Left colon (tissue), 2 donors: ENCODE measurements around the gene ZER1. TPM values are rescaled to one million over a fixed set of nuclear protein-coding genes. Genes with fewer than 3 reads are reported as not detected.
"Not testable (repeated sequence)": the region's sequence is repeated elsewhere in the genome, so short reads cannot be mapped to it uniquely, and the experiment has no call there.

ENCODE experiments used
- ATAC-seq: fragments of 200-7000 bp; cut with Tn5 transposase; one replicate; pipeline ENCODE4 v1.9.1; 2020; ENCODE audit warnings: mild to moderate bottlenecking, moderate library complexity
- DNase-seq, 2 donors: peaks; one replicate each; pipeline ENCODE4 v3.0.0-alpha.2; 2020
- intact Hi-C, 2 donors: fragments of 100-400 bp; cut with DNase I in 1 of 2; cut with micrococcal nuclease in 1 of 2; formaldehyde crosslinking; loops; one replicate each; pipeline versions ENCODE4 v1.11.2 to v1.14.0; 2022; cut with DNase I, micrococcal nuclease
- total RNA-seq, 2 donors: library from RNA; stranded (reverse); fragmentation: NEBNext Ultra II Directional; extraction: Animal tissue kit (Norgen Biotek cat#: 25700); gene quantifications; one replicate each; pipeline ENCODE4 v1.2.1, GENCODE V29; 2021
- donor health status: DM: no; HTN: no; CAD: no.
- donor health status: DM: yes; HTN: yes; CAD: no.

The ZER1 gene
- total RNA-seq, 2 donors from 2014 or later: 53.0 to 62.0 TPM

- intact Hi-C loops: no loop called here
- ATAC-seq (peak; percentile 12), DNase-seq (peak in 1 of 2 donors; percentile 16)
These were observed 67.9 kb downstream of the ZER1 start for GRCh38 chr9:128703616-128704355.

- ATAC-seq (peak; percentile 42), DNase-seq (peak in 1 of 2 donors; percentile 35)
These were observed 68.6 kb downstream of the ZER1 start for GRCh38 chr9:128702949-128703615.

GRCh38 chr9:128702445-128702948 is 69.2 kb downstream of the ZER1 start, which contains the start of gene PKN3:
Gene PKN3 (plus strand): TSS chr9:128702503. CDS start chr9:128702916, 413 bp downstream.
- intact Hi-C loops: no loop called here
- peak; percentile 90 for ATAC-seq
- DNase-seq: peak; percentile 83 to 93

More at GRCh38 chr9:128702949-128703615, 68.6 kb downstream of the ZER1 start:
- intact Hi-C loops: no loop called here

- intact Hi-C loops: no loop called here
- peak in 1 of 2 donors; percentile 2 for DNase-seq
These were observed 70.4 kb downstream of the ZER1 start for GRCh38 chr9:128701227-128701854.

GRCh38 chr9:128699096-128699795 is 72.5 kb downstream of the ZER1 start:
- peak in 1 of 2 donors; percentile 1 for DNase-seq
- intact Hi-C loops, ATAC-seq: not testable (repeated sequence)

More at GRCh38 chr9:128701227-128701854, 70.4 kb downstream of the ZER1 start:
- no peak for ATAC-seq

- intact Hi-C loops: no loop called here
- DNase-seq: no peak
- ATAC-seq: no peak
These were observed 74.6 kb downstream of the ZER1 start for GRCh38 chr9:128696923-128697707.

GRCh38 chr9:128694344-128694743 is 77.4 kb downstream of the ZER1 start:
- intact Hi-C loops: no loop called here
- no peak for ATAC-seq
- no peak for DNase-seq

- ATAC-seq, intact Hi-C loops, DNase-seq: not testable (repeated sequence)
These were observed 78.0 kb downstream of the ZER1 start for GRCh38 chr9:128693738-128694137.

GRCh38 chr9:128690684-128691034 is 81.1 kb downstream of the ZER1 start:
- no peak for DNase-seq
- ATAC-seq: no peak
- intact Hi-C loops: no loop called here

- peak in 1 of 2 donors; percentile 63 for DNase-seq
- ATAC-seq: no peak
- intact Hi-C loops: no loop called here
These were observed 81.7 kb downstream of the ZER1 start for GRCh38 chr9:128689820-128690683.

GRCh38 chr9:128689293-128689774 is 82.4 kb downstream of the ZER1 start:
- intact Hi-C loops: no loop called here
- DNase-seq (peak; percentile 60 to 71), ATAC-seq (peak; percentile 10)

GRCh38 chr9:128688501-128689292 is 83.0 kb downstream of the ZER1 start, which contains the start of gene SET:
Gene SET (plus strand): TSS chr9:128689222. CDS start chr9:128689583, 361 bp downstream.
- intact Hi-C loops: no loop called here
- ATAC-seq: peak; percentile 71
- peak; percentile 94 to 97 for DNase-seq

- ATAC-seq (no peak), DNase-seq (no peak)
- intact Hi-C loops: no loop called here
These were observed 84.3 kb downstream of the ZER1 start for GRCh38 chr9:128687453-128687852.

GRCh38 chr9:128685636-128686489 is 85.9 kb downstream of the ZER1 start:
- ATAC-seq (peak; percentile 17), DNase-seq (peak; percentile 57 to 58)
- intact Hi-C loops: no loop called here
